Astrocyte (in vitro differentiated cells and primary cell): Measurements from ENCODE around the gene TDRKH. TPM values are rescaled to one million over a fixed set of nuclear protein-coding genes. Genes with fewer than 3 reads are reported as not detected.

Source experiments
- DNase-seq: peaks from one replicate; pipeline ENCODE4 v3.0.0-alpha.2; 2010; ENCODE audit warnings: low read depth
- FAIRE-seq: peaks from 2 replicates; lab custom pipeline; 2011; peaks lifted over from hg19 to GRCh38; lab: Jason Lieb, UNC
- H2AFZ ChIP-seq: 2 replicates; pipeline ENCODE4 v1.6.0; 2012; ENCODE audit warnings: low read depth, low read length, inconsistent platforms
- H3K27ac ChIP-seq: 2 replicates; pipeline ENCODE4 v1.5.1; 2011; ENCODE audit warnings: low read depth, low read length, inconsistent platforms
- H3K27me3 ChIP-seq: 2 replicates; pipeline ENCODE4 v1.6.0; 2011; ENCODE audit warnings: low read length, inconsistent platforms; ENCODE audit not compliant: insufficient read depth
- H3K36me3 ChIP-seq: 2 replicates; pipeline ENCODE4 v1.5.1; 2011; ENCODE audit warnings: low read length, inconsistent platforms; ENCODE audit not compliant: insufficient read depth
- H3K4me1 ChIP-seq: 2 replicates; pipeline ENCODE4 v1.5.1; 2011; ENCODE audit warnings: low read length, inconsistent platforms; ENCODE audit not compliant: insufficient read depth
- H3K4me2 ChIP-seq: 2 replicates; pipeline ENCODE4 v1.6.0; 2012; ENCODE audit warnings: low read length, inconsistent platforms
- H3K4me3 ChIP-seq: 2 replicates; pipeline ENCODE4 v1.5.1; 2011; ENCODE audit warnings: low read depth, mild to moderate bottlenecking, low read length, inconsistent platforms; ENCODE audit not compliant: insufficient read depth
- H3K79me2 ChIP-seq: 2 replicates; pipeline ENCODE4 v1.6.0; 2012; ENCODE audit warnings: mild to moderate bottlenecking, low read length, inconsistent platforms; ENCODE audit not compliant: insufficient read depth
- H3K9ac ChIP-seq: 2 replicates; pipeline ENCODE4 v1.6.0; 2012; ENCODE audit warnings: mild to moderate bottlenecking, low read length, inconsistent platforms
- H3K9me3 ChIP-seq: 2 replicates; pipeline ENCODE4 v1.5.1; 2012; ENCODE audit warnings: low read depth, mild to moderate bottlenecking, low read length, inconsistent platforms; ENCODE audit not compliant: insufficient read depth
- H4K20me1 ChIP-seq: 2 replicates; pipeline ENCODE4 v1.6.0; 2012; ENCODE audit warnings: low read length, inconsistent platforms; ENCODE audit not compliant: insufficient read depth
- H3K27ac Mint-ChIP-seq: one replicate; pipeline ENCODE4 v1.8.0; 2021; ENCODE audit warnings: mild to moderate bottlenecking, mixed read lengths; ENCODE audit not compliant: unreplicated experiment
- H3K27me3 Mint-ChIP-seq: one replicate; pipeline ENCODE4 v1.8.0; 2021; ENCODE audit warnings: low read depth, mixed read lengths; ENCODE audit not compliant: unreplicated experiment
- H3K36me3 Mint-ChIP-seq: one replicate; pipeline ENCODE4 v1.8.0; 2021; ENCODE audit warnings: low read depth, mixed read lengths; ENCODE audit not compliant: unreplicated experiment
- H3K4me1 Mint-ChIP-seq: one replicate; pipeline ENCODE4 v1.8.0; 2021; ENCODE audit warnings: low read depth, mixed read lengths; ENCODE audit not compliant: unreplicated experiment
- H3K4me3 Mint-ChIP-seq: one replicate; pipeline ENCODE4 v1.8.0; 2021; ENCODE audit warnings: mild to moderate bottlenecking, moderate library complexity, mixed read lengths; ENCODE audit not compliant: unreplicated experiment
- H3K9me3 Mint-ChIP-seq: one replicate; pipeline ENCODE4 v1.8.0; 2021; ENCODE audit warnings: mild to moderate bottlenecking, mixed read lengths; ENCODE audit not compliant: unreplicated experiment
- EZH2 ChIP-seq: IDR thresholded peaks from 2 replicates; pipeline ENCODE4 v1.6.1; 2012; ENCODE audit warnings: mild to moderate bottlenecking, low read length, inconsistent platforms; ENCODE audit not compliant: insufficient read depth
- total RNA-seq: library from RNA; stranded (reverse); gene quantifications from 2 replicates; pipeline ENCODE4 v1.2.1, GENCODE V29; 2021
- TF ChIP-seq, protein P1 (sequence below): IDR thresholded peaks from 2 replicates; pipeline ENCODE4 v1.5.1; 2011; ENCODE audit warnings: low read depth, mild to moderate bottlenecking, inconsistent platforms, low read length, moderate library complexity; ENCODE audit not compliant: insufficient read depth

TDRKH gene
- total RNA-seq, 1 donor from 2014 or later: 7.5 TPM

DNA sequence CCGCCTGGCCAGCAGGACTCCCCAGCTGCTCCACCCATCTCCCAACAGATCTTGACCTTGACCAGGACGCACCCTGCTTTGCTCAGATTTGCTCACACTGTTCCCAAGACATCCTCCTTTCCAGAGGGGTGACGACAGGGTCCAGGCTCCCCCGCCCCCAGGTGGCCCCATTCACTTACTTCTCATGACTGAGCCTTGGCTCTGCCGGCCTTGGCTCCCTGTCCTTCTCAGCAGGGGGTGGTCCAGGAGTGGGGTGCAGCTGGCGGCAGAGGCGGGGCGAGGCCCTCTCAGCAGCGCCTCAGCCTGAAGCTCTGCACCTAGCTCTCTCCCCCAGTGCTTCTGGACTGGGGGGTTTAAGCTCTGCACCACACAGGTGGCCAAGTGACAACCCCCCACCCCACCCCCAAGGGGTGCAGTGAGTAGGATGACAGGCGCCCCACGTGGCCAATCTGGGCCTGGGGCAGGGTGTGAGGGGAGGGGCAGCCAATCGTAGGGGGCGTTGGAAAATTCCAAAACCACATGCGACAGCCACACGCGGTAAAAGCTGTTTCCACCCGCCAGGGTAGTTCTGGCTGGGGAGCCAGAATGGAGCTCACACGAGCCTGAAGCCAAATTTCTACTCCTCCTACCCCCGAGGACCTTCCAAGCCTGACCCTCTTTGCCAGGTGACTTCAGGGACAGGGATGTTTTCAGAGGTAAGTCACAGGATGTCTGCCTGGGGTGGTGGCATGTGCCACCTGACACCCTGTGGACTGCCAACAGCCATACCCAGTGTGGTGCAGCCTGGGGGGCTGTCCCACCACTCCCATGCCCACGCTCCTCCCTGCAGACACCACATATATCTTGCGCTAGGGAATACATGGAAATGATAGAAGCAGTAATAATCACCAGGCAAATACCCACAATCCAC is 35.7 kb upstream of the TDRKH start:
- H3K4me3 Mint-ChIP-seq: no peak overlapping the region
- H3K27me3 Mint-ChIP-seq: peaks cover 44% of the 10 kb centered on the region
- Histone ChIP-seq H3K36me3 (no peaks in the 10 kb centered on the region), H3K9me3 (no peaks in the 10 kb centered on the region), H3K79me2 (no peaks in the 10 kb centered on the region), H4K20me1 (no peaks in the 10 kb centered on the region), H3K27ac (no peak overlapping the region), H3K9ac (no peak overlapping the region), H3K4me3 (no peak overlapping the region), H3K4me2 (no peak overlapping the region), H3K4me1 (no peaks in the 10 kb centered on the region), H3K27me3 (peaks cover 2% of the 10 kb centered on the region), H2AFZ (no peak overlapping the region)
- FAIRE-seq (no peak), DNase-seq (no peak)
- peaks cover 13% of the 10 kb centered on the region for H3K4me1 Mint-ChIP-seq
- H3K36me3 Mint-ChIP-seq: no peaks in the 10 kb centered on the region
- H3K27ac Mint-ChIP-seq: no peak overlapping the region
- H3K9me3 Mint-ChIP-seq: peaks cover 3% of the 10 kb centered on the region
- TF ChIP-seq EZH2: no peak
- TF ChIP-seq, protein P1, sequence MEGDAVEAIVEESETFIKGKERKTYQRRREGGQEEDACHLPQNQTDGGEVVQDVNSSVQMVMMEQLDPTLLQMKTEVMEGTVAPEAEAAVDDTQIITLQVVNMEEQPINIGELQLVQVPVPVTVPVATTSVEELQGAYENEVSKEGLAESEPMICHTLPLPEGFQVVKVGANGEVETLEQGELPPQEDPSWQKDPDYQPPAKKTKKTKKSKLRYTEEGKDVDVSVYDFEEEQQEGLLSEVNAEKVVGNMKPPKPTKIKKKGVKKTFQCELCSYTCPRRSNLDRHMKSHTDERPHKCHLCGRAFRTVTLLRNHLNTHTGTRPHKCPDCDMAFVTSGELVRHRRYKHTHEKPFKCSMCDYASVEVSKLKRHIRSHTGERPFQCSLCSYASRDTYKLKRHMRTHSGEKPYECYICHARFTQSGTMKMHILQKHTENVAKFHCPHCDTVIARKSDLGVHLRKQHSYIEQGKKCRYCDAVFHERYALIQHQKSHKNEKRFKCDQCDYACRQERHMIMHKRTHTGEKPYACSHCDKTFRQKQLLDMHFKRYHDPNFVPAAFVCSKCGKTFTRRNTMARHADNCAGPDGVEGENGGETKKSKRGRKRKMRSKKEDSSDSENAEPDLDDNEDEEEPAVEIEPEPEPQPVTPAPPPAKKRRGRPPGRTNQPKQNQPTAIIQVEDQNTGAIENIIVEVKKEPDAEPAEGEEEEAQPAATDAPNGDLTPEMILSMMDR: no peak

DNA sequence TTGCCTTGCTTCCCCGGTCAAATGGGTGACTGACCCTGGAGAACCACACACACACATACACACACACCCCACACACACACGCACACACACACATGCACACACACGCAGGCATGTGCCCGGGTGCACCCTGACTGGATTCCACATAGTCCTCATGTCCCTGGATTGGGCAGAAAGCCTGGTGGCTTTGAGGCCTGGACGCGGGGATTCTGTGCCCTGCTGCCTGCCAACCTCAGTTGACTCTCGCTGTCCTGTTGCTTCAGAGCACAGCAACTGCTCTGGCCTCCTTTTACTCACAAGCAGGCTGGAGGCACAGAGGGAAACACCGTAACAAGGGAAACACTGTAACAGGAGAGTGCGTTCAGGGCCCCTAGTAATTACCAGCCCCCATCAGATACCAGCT is 34.9 kb upstream of the TDRKH start:
- H3K36me3 ChIP-seq: no peaks in the 10 kb centered on the region
- peaks cover 13% of the 10 kb centered on the region for H3K4me1 Mint-ChIP-seq
- H3K27ac ChIP-seq: no peak overlapping the region
- no peak overlapping the region for H3K4me3 Mint-ChIP-seq
- peaks cover 2% of the 10 kb centered on the region for H3K27me3 ChIP-seq
- no peak for DNase-seq
- no peak for FAIRE-seq
- no peaks in the 10 kb centered on the region for H3K4me1 ChIP-seq
- no peak for TF ChIP-seq EZH2
- TF ChIP-seq, protein P1: no peak
- H3K9me3 ChIP-seq: no peaks in the 10 kb centered on the region
- H3K79me2 ChIP-seq: no peaks in the 10 kb centered on the region
- no peak overlapping the region for H3K27ac Mint-ChIP-seq
- no peak overlapping the region for H3K4me2 ChIP-seq
- peaks cover 48% of the 10 kb centered on the region for H3K27me3 Mint-ChIP-seq
- H4K20me1 ChIP-seq: no peaks in the 10 kb centered on the region
- H2AFZ ChIP-seq: no peak overlapping the region
- peaks cover 2% of the 10 kb centered on the region for H3K36me3 Mint-ChIP-seq
- H3K9ac ChIP-seq: no peak overlapping the region
- H3K4me3 ChIP-seq: no peak overlapping the region
- H3K9me3 Mint-ChIP-seq: peaks cover 3% of the 10 kb centered on the region

DNA sequence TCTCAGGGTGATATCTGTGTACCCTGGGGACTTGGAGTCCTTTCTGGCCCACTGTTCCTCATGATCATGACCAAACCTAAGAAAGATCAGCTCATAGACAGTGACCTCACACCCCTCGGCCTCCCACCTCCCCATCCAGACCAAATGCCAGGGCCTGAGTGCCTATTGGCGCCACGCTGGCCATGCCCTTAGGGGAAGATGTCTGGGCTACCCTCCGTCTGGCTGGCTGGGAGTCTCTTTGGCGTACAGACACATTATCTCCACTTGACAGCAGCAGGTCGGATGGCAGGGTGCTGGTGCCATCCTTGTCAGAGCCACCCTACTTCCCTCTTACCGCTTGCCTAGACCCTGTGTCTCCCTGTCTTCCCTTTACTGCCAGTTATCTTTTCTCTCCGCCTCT is 32.9 kb upstream of the TDRKH start:
- no peak for TF ChIP-seq EZH2
- TF ChIP-seq, protein P1: no peak
- no peaks in the 10 kb centered on the region for H3K36me3 ChIP-seq
- no peaks in the 10 kb centered on the region for H3K9me3 ChIP-seq
- H3K79me2 ChIP-seq: no peaks in the 10 kb centered on the region
- H3K4me1 Mint-ChIP-seq: peaks cover 6% of the 10 kb centered on the region
- H3K9ac ChIP-seq: no peak overlapping the region
- H3K4me1 ChIP-seq: no peaks in the 10 kb centered on the region
- no peak overlapping the region for H2AFZ ChIP-seq
- H3K9me3 Mint-ChIP-seq: peaks cover 3% of the 10 kb centered on the region
- FAIRE-seq (no peak), DNase-seq (no peak)
- H3K27me3 ChIP-seq: peaks cover 2% of the 10 kb centered on the region
- H3K4me3 ChIP-seq: no peak overlapping the region
- H3K27me3 Mint-ChIP-seq: peaks cover 55% of the 10 kb centered on the region
- H3K4me3 Mint-ChIP-seq: no peak overlapping the region
- no peak overlapping the region for H3K27ac Mint-ChIP-seq
- H4K20me1 ChIP-seq: no peaks in the 10 kb centered on the region
- H3K4me2 ChIP-seq: no peak overlapping the region
- peaks cover 2% of the 10 kb centered on the region for H3K36me3 Mint-ChIP-seq
- H3K27ac ChIP-seq: no peak overlapping the region
